Ovary (tissue), 3 donors: Measurements from ENCODE around the gene TAS2R39.

Experiments used
- EP300 ChIP-seq: sonication (generic); formaldehyde crosslinking; IDR thresholded peaks from one replicate; pipeline ENCODE4 v1.6.1; 2017; ENCODE audit warnings: antibody characterized with exemption
- POLR2A ChIP-seq: fragments of 450-650 bp; IDR thresholded peaks from one replicate; pipeline ENCODE4 v1.6.1; 2017; ENCODE audit warnings: antibody characterized with exemption, mild to moderate bottlenecking, moderate library complexity
- TF ChIP-seq, protein P1 (sequence below), 3 donors: fragments of 450-650 bp in 2 of 3; fragments of 200-600 bp in 1 of 3; IDR thresholded peaks; one replicate each; pipeline versions ENCODE4 v1.5.1 to v1.8.0; 2016 to 2022; ENCODE audit warnings: antibody characterized with exemption in 3 of 3, mild to moderate bottlenecking in 1 of 3
- donor health status: DM: no; HTN: no; CAD: no.

DNA sequence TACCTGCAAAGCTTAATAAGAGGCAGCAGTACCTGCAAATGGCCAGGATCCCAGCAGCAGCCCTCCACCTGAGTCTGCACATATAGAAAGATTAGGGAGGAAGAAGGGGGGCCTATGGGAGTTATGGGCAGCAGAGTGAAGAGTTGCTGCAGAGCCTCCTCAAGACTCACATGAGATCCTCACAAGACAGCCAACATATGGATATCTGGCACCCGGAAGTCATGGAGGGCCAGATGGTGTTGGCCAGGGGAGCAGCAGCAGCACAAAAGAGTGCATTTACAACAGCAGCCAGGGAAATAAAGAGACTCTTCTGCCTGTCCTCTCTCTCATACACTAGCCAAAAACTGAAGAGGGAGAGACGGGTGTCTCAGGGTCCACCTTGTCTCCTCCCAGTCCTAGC lies 34.6 kb downstream of the TAS2R39 start:
- TF ChIP-seq, protein P1, sequence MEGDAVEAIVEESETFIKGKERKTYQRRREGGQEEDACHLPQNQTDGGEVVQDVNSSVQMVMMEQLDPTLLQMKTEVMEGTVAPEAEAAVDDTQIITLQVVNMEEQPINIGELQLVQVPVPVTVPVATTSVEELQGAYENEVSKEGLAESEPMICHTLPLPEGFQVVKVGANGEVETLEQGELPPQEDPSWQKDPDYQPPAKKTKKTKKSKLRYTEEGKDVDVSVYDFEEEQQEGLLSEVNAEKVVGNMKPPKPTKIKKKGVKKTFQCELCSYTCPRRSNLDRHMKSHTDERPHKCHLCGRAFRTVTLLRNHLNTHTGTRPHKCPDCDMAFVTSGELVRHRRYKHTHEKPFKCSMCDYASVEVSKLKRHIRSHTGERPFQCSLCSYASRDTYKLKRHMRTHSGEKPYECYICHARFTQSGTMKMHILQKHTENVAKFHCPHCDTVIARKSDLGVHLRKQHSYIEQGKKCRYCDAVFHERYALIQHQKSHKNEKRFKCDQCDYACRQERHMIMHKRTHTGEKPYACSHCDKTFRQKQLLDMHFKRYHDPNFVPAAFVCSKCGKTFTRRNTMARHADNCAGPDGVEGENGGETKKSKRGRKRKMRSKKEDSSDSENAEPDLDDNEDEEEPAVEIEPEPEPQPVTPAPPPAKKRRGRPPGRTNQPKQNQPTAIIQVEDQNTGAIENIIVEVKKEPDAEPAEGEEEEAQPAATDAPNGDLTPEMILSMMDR (IDR thresholded peaks at IDR 0.05) = no peak
- no peak for TF ChIP-seq EP300
- no peak for TF ChIP-seq POLR2A
